Measurements from ENCODE around the gene ERBB2. TPM values are rescaled to one million over a fixed set of nuclear protein-coding genes. Genes with fewer than 3 reads are reported as not detected.
A peak's percentile ranks its signal among the peaks of the same experiment; 100 is the strongest.

ERBB2 gene
- total RNA-seq, 1 donor from 2014 or later: 96.1 TPM

DNA sequence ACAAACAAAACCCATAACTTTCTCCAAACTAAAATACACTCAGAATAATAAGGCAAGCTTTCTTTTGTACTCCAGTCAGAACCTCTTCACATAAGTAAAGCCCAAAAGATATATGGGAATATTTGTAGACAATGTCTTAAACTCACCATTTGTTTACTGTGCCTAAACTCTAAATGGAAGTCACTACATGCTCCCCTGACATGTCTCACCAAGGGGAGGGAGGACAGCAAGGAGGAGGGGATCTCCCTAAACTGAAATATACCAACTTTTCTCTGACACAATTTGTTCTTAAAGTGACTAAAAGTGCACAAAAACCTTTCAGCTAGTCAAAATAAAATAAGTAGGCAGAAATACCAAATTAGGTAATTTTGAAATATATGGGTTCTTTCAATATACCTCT is 76.4 kb downstream of the ERBB2 start:
- peaks cover 6% of the 10 kb centered on the region for H3K4me1 ChIP-seq
- no peak overlapping the region for H3K27ac ChIP-seq
- H3K36me3 ChIP-seq: no peaks in the 10 kb centered on the region
- TF ChIP-seq, protein P1, sequence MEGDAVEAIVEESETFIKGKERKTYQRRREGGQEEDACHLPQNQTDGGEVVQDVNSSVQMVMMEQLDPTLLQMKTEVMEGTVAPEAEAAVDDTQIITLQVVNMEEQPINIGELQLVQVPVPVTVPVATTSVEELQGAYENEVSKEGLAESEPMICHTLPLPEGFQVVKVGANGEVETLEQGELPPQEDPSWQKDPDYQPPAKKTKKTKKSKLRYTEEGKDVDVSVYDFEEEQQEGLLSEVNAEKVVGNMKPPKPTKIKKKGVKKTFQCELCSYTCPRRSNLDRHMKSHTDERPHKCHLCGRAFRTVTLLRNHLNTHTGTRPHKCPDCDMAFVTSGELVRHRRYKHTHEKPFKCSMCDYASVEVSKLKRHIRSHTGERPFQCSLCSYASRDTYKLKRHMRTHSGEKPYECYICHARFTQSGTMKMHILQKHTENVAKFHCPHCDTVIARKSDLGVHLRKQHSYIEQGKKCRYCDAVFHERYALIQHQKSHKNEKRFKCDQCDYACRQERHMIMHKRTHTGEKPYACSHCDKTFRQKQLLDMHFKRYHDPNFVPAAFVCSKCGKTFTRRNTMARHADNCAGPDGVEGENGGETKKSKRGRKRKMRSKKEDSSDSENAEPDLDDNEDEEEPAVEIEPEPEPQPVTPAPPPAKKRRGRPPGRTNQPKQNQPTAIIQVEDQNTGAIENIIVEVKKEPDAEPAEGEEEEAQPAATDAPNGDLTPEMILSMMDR (IDR thresholded peaks at IDR 0.05): no peak
- DNase-seq (no peak), ATAC-seq (no peak)
- peak overlapping the region; percentile 36 for H3K4me3 ChIP-seq
- H3K27me3 ChIP-seq (ENCODE audit: low read depth): peaks cover 17% of the 10 kb centered on the region
- intact Hi-C loops (cut with DNase I): no loop called here
- H3K9me3 ChIP-seq: no peaks in the 10 kb centered on the region

DNA sequence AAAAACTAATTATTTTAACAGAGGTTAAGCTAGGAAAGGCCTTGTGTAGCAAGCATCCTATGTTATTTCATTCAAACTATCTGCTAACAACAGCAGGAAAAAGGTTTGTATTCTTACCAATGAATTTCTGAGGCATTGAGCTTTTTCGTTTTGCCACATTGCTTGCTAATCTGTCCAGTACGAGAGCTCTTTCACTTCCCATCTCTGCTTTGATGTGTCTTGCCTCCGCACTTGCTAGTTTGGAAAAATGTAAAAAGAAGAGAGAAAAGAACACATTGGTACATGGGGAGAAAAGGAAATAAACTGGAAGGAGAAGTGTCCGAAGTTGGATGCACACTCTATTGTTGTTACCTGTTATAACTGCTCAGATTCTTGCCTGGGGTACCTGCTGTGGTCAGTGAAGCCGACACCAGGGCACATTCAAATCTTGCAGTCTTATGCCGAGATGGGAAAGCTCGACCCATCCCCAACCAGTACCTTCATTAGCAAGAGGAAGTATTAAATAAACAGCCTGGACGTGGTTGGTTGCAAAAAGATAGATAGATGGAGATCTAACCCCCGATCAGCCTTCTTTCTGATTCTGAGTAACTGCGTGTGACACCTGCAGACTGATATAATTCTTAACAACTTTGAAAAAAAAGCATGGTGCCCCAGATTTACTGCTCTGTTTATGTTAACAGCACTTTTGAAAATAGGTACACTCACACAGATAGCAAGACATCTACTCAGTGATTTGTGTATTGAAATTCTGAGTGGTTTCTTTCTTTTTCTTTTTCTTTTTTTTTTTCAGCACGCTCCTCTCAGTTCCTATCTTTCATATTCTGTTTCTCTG is 77.9 kb downstream of the ERBB2 start:
- peak overlapping the region; percentile 4 for H3K27ac ChIP-seq
- peaks cover 15% of the 10 kb centered on the region for H3K4me1 ChIP-seq
- intact Hi-C loops (cut with DNase I): no loop called here

More for the DNA sequence above, 77.9 kb downstream of the ERBB2 start:
- ATAC-seq (no peak), DNase-seq (no peak)
- TF ChIP-seq, protein P1 (IDR thresholded peaks at IDR 0.05): no peak
- Histone ChIP-seq H3K36me3 (no peaks in the 10 kb centered on the region), H3K27me3 (ENCODE audit: low read depth) (peaks cover 17% of the 10 kb centered on the region), H3K9me3 (no peaks in the 10 kb centered on the region), H3K4me3 (peak overlapping the region; percentile 36)

Small RNA genes within 50 kb of the gene (microRNA-seq; reads per million reads assigned to microRNA genes)
- not detected for gene MIR4728 (ENCODE audit: borderline number of aligned reads)

Other genes starting within 250 kb of the ERBB2 start
- gene MED1, start 248.8 kb upstream of the ERBB2 start, total RNA-seq: 33.6 TPM
- gene CDK12, start 238.6 kb upstream of the ERBB2 start, total RNA-seq: 53.7 TPM
- gene NEUROD2, start 92.1 kb upstream of the ERBB2 start, total RNA-seq: not detected
- 23.9 TPM for gene PPP1R1B, start 73.1 kb upstream of the ERBB2 start, total RNA-seq
- gene STARD3, start 62.9 kb upstream of the ERBB2 start, total RNA-seq: 76.6 TPM
- 3.7 TPM for gene TCAP, start 34.7 kb upstream of the ERBB2 start, total RNA-seq
- gene PNMT, start 31.6 kb upstream of the ERBB2 start, total RNA-seq: 3.9 TPM
- gene PGAP3, start 12.0 kb upstream of the ERBB2 start, total RNA-seq: 20.7 TPM
- 46.4 TPM for gene MIEN1, start 30.5 kb downstream of the ERBB2 start, total RNA-seq
- 34.5 TPM for gene GRB7, start 37.9 kb downstream of the ERBB2 start, total RNA-seq
- 7.1 TPM for gene IKZF3, start 164.2 kb downstream of the ERBB2 start, total RNA-seq
- not detected for gene ZPBP2, start 168.1 kb downstream of the ERBB2 start, total RNA-seq
- 11.1 TPM for gene GSDMB, start 218.6 kb downstream of the ERBB2 start, total RNA-seq
- 61.3 TPM for gene ORMDL3, start 227.5 kb downstream of the ERBB2 start, total RNA-seq
- gene LRRC3C, start 227.7 kb downstream of the ERBB2 start, total RNA-seq: not detected

Measured in lower lobe of right lung (tissue), 2 donors.